HepG2 (cell line): ENCODE measurements around the gene NRL. TPM values are rescaled to one million over a fixed set of nuclear protein-coding genes. Genes with fewer than 3 reads are reported as not detected.

ENCODE experiments used
- BATF2 ChIP-seq: sonication (generic); formaldehyde crosslinking; IDR thresholded peaks from 2 replicates; pipeline ENCODE4 v1.8.0; 2022; ENCODE audit warnings: mild to moderate bottlenecking, missing genetic modification reagents, moderate library complexity
- GPN1 ChIP-seq: sonication (generic); formaldehyde crosslinking; IDR thresholded peaks from 2 replicates; pipeline ENCODE4 v1.5.1; 2020; ENCODE audit warnings: missing genetic modification reagents, borderline replicate concordance
- HOXD1 ChIP-seq: sonication (generic); formaldehyde crosslinking; IDR thresholded peaks from 2 replicates; pipeline ENCODE4 v1.5.0; 2020; ENCODE audit warnings: missing genetic modification reagents
- KAT2B ChIP-seq: fragments of 150-350 bp; IDR thresholded peaks from 2 replicates; pipeline ENCODE4 v1.6.1; 2014; ENCODE audit warnings: low read depth, low read length, borderline replicate concordance
- LCORL ChIP-seq, 2 experiments: fragments of 450-650 bp in 1 of 2; sonication (generic) in 1 of 2; formaldehyde crosslinking in 1 of 2; IDR thresholded peaks; 2 replicates each; pipeline versions ENCODE4 v1.5.0 to v1.6.1; 2017 to 2020; ENCODE audit warnings: antibody characterized with exemption in 1 of 2, missing genetic modification reagents in 1 of 2
- MED1 ChIP-seq: sonication (generic); formaldehyde crosslinking; IDR thresholded peaks from 2 replicates; pipeline ENCODE4 v1.4.0; 2020; ENCODE audit warnings: missing genetic modification reagents
- NCOA2 ChIP-seq: sonication (generic); formaldehyde crosslinking; IDR thresholded peaks from 2 replicates; pipeline ENCODE4 v1.8.0; 2022; ENCODE audit warnings: inconsistent platforms
- NFKB2 ChIP-seq: sonication (generic); formaldehyde crosslinking; IDR thresholded peaks from 2 replicates; pipeline ENCODE4 v1.4.0; 2020; ENCODE audit warnings: missing genetic modification reagents, borderline replicate concordance
- RBM22 ChIP-seq: fragments of 200-400 bp; formaldehyde crosslinking; optimal IDR thresholded peaks from 2 replicates; pipeline ENCODE3; 2017; ENCODE audit warnings: mild to moderate bottlenecking, low read length, moderate library complexity
- SP2 ChIP-seq: sonication (generic); formaldehyde crosslinking; IDR thresholded peaks from 2 replicates; pipeline ENCODE4 v1.5.1; 2020; ENCODE audit warnings: mild to moderate bottlenecking, missing genetic modification reagents
- TGIF2 ChIP-seq: IDR thresholded peaks from 2 replicates; pipeline ENCODE4 v1.6.1; 2016; ENCODE audit warnings: control low read depth, missing compliant biosample characterization
- ZIK1 ChIP-seq: sonication (generic); formaldehyde crosslinking; IDR thresholded peaks from 2 replicates; pipeline ENCODE4 v1.5.0; 2020; ENCODE audit warnings: mild to moderate bottlenecking, low read depth, missing genetic modification reagents, borderline replicate concordance
- ZNF256 ChIP-seq: sonication (generic); formaldehyde crosslinking; conservative IDR thresholded peaks from 2 replicates; pipeline ENCODE4 v1.4.0; 2020; ENCODE audit warnings: missing genetic modification reagents
- ZNF558 ChIP-seq: sonication (generic); formaldehyde crosslinking; IDR thresholded peaks from 2 replicates; pipeline ENCODE4 v1.9.0; 2022; ENCODE audit warnings: mild to moderate bottlenecking, missing genetic modification reagents, borderline replicate concordance
- ZNF75D ChIP-seq: sonication (generic); formaldehyde crosslinking; IDR thresholded peaks from 2 replicates; pipeline ENCODE4 v1.8.1; 2023; ENCODE audit warnings: missing genetic modification reagents, mild to moderate bottlenecking, borderline replicate concordance
- ZNF800 ChIP-seq: sonication (generic); formaldehyde crosslinking; IDR thresholded peaks from 2 replicates; pipeline ENCODE4 v1.4.0; 2020; ENCODE audit warnings: missing genetic modification reagents
- polyA plus RNA-seq, 8 experiments: library from polyadenylated mRNA; depleted of rRNA in 3 of 8; stranded (reverse) in 7 of 8; unstranded in 1 of 8; fragments of >200 nt; fragmentation: Illumina TruSeq in 4 of 8; extraction: Trizol in 4 of 8; gene quantifications; 2 replicates each; pipeline versions ENCODE4 v1.2.1 to v1.2.3, GENCODE V29; 2011 to 2016; ENCODE audit warnings: low read depth in 4 of 8, missing spikeins in 1 of 8, mixed read lengths in 1 of 8; ENCODE audit not compliant: insufficient read depth in 1 of 8
- total RNA-seq, 5 experiments: library from RNA; depleted of rRNA; stranded (reverse); fragments of >200 nt; fragmentation: Illumina TruSeq; extraction: Trizol; gene quantifications; 2 replicates each; pipeline ENCODE4 v1.2.3, GENCODE V29; 2016; ENCODE audit warnings: low read depth in 1 of 5
- TF ChIP-seq, protein P1 (sequence below): sonication (generic); formaldehyde crosslinking; IDR thresholded peaks from 2 replicates; pipeline ENCODE4 v1.5.0; 2020; ENCODE audit warnings: mild to moderate bottlenecking, missing genetic modification reagents
- TF ChIP-seq, protein P2 (sequence below): sonication (generic); formaldehyde crosslinking; IDR thresholded peaks from 2 replicates; pipeline ENCODE4 v1.4.0; 2020; ENCODE audit warnings: missing genetic modification reagents

The NRL gene
- total and polyA plus RNA-seq, 2 of the 13 experiments (the other 11 are each of a cell fraction or from before 2014, with no cell fraction given), result 2.5 to 4.7 TPM

- TF ChIP-seq, protein P1, sequence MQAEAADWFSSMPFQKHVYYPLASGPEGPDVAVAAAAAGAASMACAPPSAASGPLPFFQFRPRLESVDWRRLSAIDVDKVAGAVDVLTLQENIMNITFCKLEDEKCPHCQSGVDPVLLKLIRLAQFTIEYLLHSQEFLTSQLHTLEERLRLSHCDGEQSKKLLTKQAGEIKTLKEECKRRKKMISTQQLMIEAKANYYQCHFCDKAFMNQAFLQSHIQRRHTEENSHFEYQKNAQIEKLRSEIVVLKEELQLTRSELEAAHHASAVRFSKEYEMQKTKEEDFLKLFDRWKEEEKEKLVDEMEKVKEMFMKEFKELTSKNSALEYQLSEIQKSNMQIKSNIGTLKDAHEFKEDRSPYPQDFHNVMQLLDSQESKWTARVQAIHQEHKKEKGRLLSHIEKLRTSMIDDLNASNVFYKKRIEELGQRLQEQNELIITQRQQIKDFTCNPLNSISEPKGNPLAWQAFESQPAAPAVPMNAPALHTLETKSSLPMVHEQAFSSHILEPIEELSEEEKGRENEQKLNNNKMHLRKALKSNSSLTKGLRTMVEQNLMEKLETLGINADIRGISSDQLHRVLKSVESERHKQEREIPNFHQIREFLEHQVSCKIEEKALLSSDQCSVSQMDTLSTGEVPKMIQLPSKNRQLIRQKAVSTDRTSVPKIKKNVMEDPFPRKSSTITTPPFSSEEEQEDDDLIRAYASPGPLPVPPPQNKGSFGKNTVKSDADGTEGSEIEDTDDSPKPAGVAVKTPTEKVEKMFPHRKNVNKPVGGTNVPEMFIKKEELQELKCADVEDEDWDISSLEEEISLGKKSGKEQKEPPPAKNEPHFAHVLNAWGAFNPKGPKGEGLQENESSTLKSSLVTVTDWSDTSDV (CRISPR knock-in tag), result no peak
- no peak for TF ChIP-seq KAT2B
- no peak for TF ChIP-seq ZNF800 (CRISPR knock-in tag)
- TF ChIP-seq TGIF2, result no peak
- no peak for TF ChIP-seq ZNF75D (CRISPR knock-in tag)
- no peak for TF ChIP-seq RBM22
- no peak for TF ChIP-seq NCOA2
- peak; percentile 29; the same call in 1 of the 2 replicates for TF ChIP-seq SP2 (CRISPR knock-in tag)
- TF ChIP-seq HOXD1 (CRISPR knock-in tag), result no peak
- TF ChIP-seq, protein P2, sequence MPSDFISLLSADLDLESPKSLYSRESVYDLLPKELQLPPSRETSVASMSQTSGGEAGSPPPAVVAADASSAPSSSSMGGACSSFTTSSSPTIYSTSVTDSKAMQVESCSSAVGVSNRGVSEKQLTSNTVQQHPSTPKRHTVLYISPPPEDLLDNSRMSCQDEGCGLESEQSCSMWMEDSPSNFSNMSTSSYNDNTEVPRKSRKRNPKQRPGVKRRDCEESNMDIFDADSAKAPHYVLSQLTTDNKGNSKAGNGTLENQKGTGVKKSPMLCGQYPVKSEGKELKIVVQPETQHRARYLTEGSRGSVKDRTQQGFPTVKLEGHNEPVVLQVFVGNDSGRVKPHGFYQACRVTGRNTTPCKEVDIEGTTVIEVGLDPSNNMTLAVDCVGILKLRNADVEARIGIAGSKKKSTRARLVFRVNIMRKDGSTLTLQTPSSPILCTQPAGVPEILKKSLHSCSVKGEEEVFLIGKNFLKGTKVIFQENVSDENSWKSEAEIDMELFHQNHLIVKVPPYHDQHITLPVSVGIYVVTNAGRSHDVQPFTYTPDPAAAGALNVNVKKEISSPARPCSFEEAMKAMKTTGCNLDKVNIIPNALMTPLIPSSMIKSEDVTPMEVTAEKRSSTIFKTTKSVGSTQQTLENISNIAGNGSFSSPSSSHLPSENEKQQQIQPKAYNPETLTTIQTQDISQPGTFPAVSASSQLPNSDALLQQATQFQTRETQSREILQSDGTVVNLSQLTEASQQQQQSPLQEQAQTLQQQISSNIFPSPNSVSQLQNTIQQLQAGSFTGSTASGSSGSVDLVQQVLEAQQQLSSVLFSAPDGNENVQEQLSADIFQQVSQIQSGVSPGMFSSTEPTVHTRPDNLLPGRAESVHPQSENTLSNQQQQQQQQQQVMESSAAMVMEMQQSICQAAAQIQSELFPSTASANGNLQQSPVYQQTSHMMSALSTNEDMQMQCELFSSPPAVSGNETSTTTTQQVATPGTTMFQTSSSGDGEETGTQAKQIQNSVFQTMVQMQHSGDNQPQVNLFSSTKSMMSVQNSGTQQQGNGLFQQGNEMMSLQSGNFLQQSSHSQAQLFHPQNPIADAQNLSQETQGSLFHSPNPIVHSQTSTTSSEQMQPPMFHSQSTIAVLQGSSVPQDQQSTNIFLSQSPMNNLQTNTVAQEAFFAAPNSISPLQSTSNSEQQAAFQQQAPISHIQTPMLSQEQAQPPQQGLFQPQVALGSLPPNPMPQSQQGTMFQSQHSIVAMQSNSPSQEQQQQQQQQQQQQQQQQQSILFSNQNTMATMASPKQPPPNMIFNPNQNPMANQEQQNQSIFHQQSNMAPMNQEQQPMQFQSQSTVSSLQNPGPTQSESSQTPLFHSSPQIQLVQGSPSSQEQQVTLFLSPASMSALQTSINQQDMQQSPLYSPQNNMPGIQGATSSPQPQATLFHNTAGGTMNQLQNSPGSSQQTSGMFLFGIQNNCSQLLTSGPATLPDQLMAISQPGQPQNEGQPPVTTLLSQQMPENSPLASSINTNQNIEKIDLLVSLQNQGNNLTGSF (CRISPR knock-in tag), result 0 out of 2 replicates have a peak, but pooled peaks have one; percentile 19
- no peak for TF ChIP-seq LCORL (IDR thresholded peaks at IDR 0.05)
- TF ChIP-seq LCORL (CRISPR knock-in tag; IDR thresholded peaks at IDR 0.05), result 0 out of 2 replicates have a peak, but pooled peaks have one; percentile 45
- no peak for TF ChIP-seq NFKB2 (CRISPR knock-in tag)
- no peak; the same call in 1 of the 2 replicates for TF ChIP-seq ZIK1
- no peak for TF ChIP-seq GPN1 (CRISPR knock-in tag)
- TF ChIP-seq ZNF558, result no peak
- TF ChIP-seq BATF2 (CRISPR knock-in tag), result no peak
- TF ChIP-seq ZNF256, result 0 out of 2 replicates have a peak, but pooled peaks have one; percentile 21
- TF ChIP-seq MED1 (CRISPR knock-in tag), result peak; percentile 43; the same call in 1 of the 2 replicates
These were observed 1.5 kb upstream of the NRL start (continued) for GRCh38 chr14:24116128-24116814.
